ACC112 (cell line): Measurements from ENCODE around the gene STOX2.
A peak's percentile ranks its signal among the peaks of the same experiment; 100 is the strongest.

Experiments
- H2AFZ ChIP-seq: fragments of 200-600 bp; sonication (generic); one replicate; pipeline ENCODE4 v1.6.0; 2017; ENCODE audit warnings: antibody characterized with exemption, low read length; ENCODE audit not compliant: unreplicated experiment
- H3K27ac ChIP-seq: fragments of 200-600 bp; sonication (generic); 2 replicates; pipeline ENCODE4 v1.5.1; 2014; ENCODE audit warnings: low read depth, mild to moderate bottlenecking, antibody characterized with exemption, low read length, moderate library complexity
- H3K27me3 ChIP-seq: fragments of 200-600 bp; sonication (generic); 2 replicates; pipeline ENCODE4 v1.6.1; 2014; ENCODE audit warnings: mild to moderate bottlenecking, antibody characterized with exemption, low read length, moderate library complexity, mixed read lengths; ENCODE audit not compliant: insufficient read depth
- H3K36me3 ChIP-seq: fragments of 200-600 bp; sonication (generic); 2 replicates; pipeline ENCODE4 v1.6.1; 2016; ENCODE audit warnings: mild to moderate bottlenecking, antibody characterized with exemption, low read length, moderate library complexity, mixed read lengths; ENCODE audit not compliant: insufficient read depth
- H3K4me1 ChIP-seq: fragments of 200-600 bp; sonication (generic); one replicate; pipeline ENCODE4 v1.6.1; 2016; ENCODE audit warnings: low read length, mixed read lengths; ENCODE audit not compliant: insufficient read depth, unreplicated experiment, control insufficient read depth
- H3K4me3 ChIP-seq: fragments of 200-600 bp; sonication (generic); 2 replicates; pipeline ENCODE4 v1.5.1; 2014; ENCODE audit warnings: mild to moderate bottlenecking, low read depth, low read length
- H3K79me2 ChIP-seq: fragments of 200-600 bp; sonication (generic); one replicate; pipeline ENCODE4 v1.6.0; 2016; ENCODE audit warnings: low read length; ENCODE audit not compliant: control insufficient read depth, unreplicated experiment, insufficient read depth

STOX2 gene

GRCh38 chr4:183870997-183871396 is 34.1 kb upstream of the STOX2 start:
- Histone ChIP-seq H3K4me3 (no peak overlapping the region), H3K36me3 (no peaks in the 10 kb centered on the region), H2AFZ (no peak overlapping the region), H3K4me1 (no peaks in the 10 kb centered on the region), H3K27me3 (peaks cover 24% of the 10 kb centered on the region; the same call in 1 of the 2 replicates), H3K79me2 (no peaks in the 10 kb centered on the region), H3K27ac (no peak overlapping the region)

GRCh38 chr4:183871581-183871980 is 33.5 kb upstream of the STOX2 start:
- no peaks in the 10 kb centered on the region for H3K4me1 ChIP-seq
- H3K27ac ChIP-seq = no peak overlapping the region
- no peak overlapping the region for H2AFZ ChIP-seq
- H3K4me3 ChIP-seq = no peak overlapping the region
- no peaks in the 10 kb centered on the region for H3K79me2 ChIP-seq
- no peaks in the 10 kb centered on the region for H3K36me3 ChIP-seq
- H3K27me3 ChIP-seq = peaks cover 20% of the 10 kb centered on the region; the same call in 1 of the 2 replicates

- Histone ChIP-seq H3K27me3 (peaks cover 10% of the 10 kb centered on the region; the same call in 1 of the 2 replicates), H3K27ac (no peak overlapping the region), H3K36me3 (no peaks in the 10 kb centered on the region), H3K4me1 (no peaks in the 10 kb centered on the region), H3K4me3 (no peak overlapping the region), H2AFZ (no peak overlapping the region), H3K79me2 (no peaks in the 10 kb centered on the region)
These were observed 32.6 kb upstream of the STOX2 start for GRCh38 chr4:183872531-183872930.

- Histone ChIP-seq H3K4me3 (no peak overlapping the region), H3K36me3 (no peaks in the 10 kb centered on the region), H3K27ac (no peak overlapping the region), H3K27me3 (no peaks in the 10 kb centered on the region), H3K79me2 (no peaks in the 10 kb centered on the region), H2AFZ (no peak overlapping the region), H3K4me1 (no peaks in the 10 kb centered on the region)
These were observed 31.5 kb upstream of the STOX2 start for GRCh38 chr4:183873409-183874185.

- Histone ChIP-seq H3K4me1 (no peaks in the 10 kb centered on the region), H3K27ac (no peak overlapping the region), H3K4me3 (no peak overlapping the region), H3K36me3 (no peaks in the 10 kb centered on the region), H3K79me2 (no peaks in the 10 kb centered on the region), H2AFZ (no peak overlapping the region), H3K27me3 (no peaks in the 10 kb centered on the region)
These were observed 29.8 kb upstream of the STOX2 start for GRCh38 chr4:183875251-183875825.

- no peaks in the 10 kb centered on the region for H3K79me2 ChIP-seq
- no peaks in the 10 kb centered on the region for H3K36me3 ChIP-seq
- H3K27ac ChIP-seq = no peak overlapping the region
- H2AFZ ChIP-seq = no peak overlapping the region
- no peaks in the 10 kb centered on the region for H3K27me3 ChIP-seq
- H3K4me3 ChIP-seq = peak overlapping the region; percentile 64
- H3K4me1 ChIP-seq = no peaks in the 10 kb centered on the region
These were observed 28.7 kb upstream of the STOX2 start for GRCh38 chr4:183876268-183876934.

GRCh38 chr4:183878251-183878970 is 26.7 kb upstream of the STOX2 start:
- Histone ChIP-seq H3K36me3 (no peaks in the 10 kb centered on the region), H3K27me3 (no peaks in the 10 kb centered on the region), H3K79me2 (no peaks in the 10 kb centered on the region), H3K4me3 (no peak overlapping the region), H2AFZ (no peak overlapping the region), H3K4me1 (no peaks in the 10 kb centered on the region), H3K27ac (no peak overlapping the region)

- Histone ChIP-seq H3K4me1 (no peaks in the 10 kb centered on the region), H2AFZ (no peak overlapping the region), H3K79me2 (no peaks in the 10 kb centered on the region), H3K36me3 (no peaks in the 10 kb centered on the region), H3K4me3 (no peak overlapping the region), H3K27me3 (no peaks in the 10 kb centered on the region), H3K27ac (no peak overlapping the region)
These were observed 19.8 kb upstream of the STOX2 start for GRCh38 chr4:183885205-183885720.

GRCh38 chr4:183887351-183887750 is 17.8 kb upstream of the STOX2 start:
- no peaks in the 10 kb centered on the region for H3K79me2 ChIP-seq
- H3K36me3 ChIP-seq = no peaks in the 10 kb centered on the region
- H3K4me1 ChIP-seq = no peaks in the 10 kb centered on the region
- no peak overlapping the region for H2AFZ ChIP-seq
- H3K27ac ChIP-seq = no peak overlapping the region
- H3K4me3 ChIP-seq = no peak overlapping the region
- H3K27me3 ChIP-seq = no peaks in the 10 kb centered on the region

- no peak overlapping the region for H3K4me3 ChIP-seq
- H3K79me2 ChIP-seq = no peaks in the 10 kb centered on the region
- no peak overlapping the region for H3K27ac ChIP-seq
- H3K4me1 ChIP-seq = no peaks in the 10 kb centered on the region
- no peaks in the 10 kb centered on the region for H3K27me3 ChIP-seq
- no peak overlapping the region for H2AFZ ChIP-seq
- no peaks in the 10 kb centered on the region for H3K36me3 ChIP-seq
These were observed 16.5 kb upstream of the STOX2 start for GRCh38 chr4:183888564-183888963.
